GM18502 (cell line): ENCODE results near the gene PCID2.
A peak's percentile ranks its signal among the peaks of the same experiment; 100 is the strongest.

Experiments used
- ATAC-seq: cut with Tn5 transposase; IDR thresholded peaks from one replicate; pipeline ENCODE4 v1.9.1; 2021; ENCODE audit warnings: mild to moderate bottlenecking; ENCODE audit not compliant: unreplicated experiment, poor library complexity

The PCID2 gene

GRCh38 chr13:113152984-113153809 lies 55.3 kb downstream of the PCID2 start:
- ATAC-seq, result peak; percentile 31

- ATAC-seq, result no peak
Observed at GRCh38 chr13:113152691-113152983, 55.8 kb downstream of the PCID2 start.

DNA sequence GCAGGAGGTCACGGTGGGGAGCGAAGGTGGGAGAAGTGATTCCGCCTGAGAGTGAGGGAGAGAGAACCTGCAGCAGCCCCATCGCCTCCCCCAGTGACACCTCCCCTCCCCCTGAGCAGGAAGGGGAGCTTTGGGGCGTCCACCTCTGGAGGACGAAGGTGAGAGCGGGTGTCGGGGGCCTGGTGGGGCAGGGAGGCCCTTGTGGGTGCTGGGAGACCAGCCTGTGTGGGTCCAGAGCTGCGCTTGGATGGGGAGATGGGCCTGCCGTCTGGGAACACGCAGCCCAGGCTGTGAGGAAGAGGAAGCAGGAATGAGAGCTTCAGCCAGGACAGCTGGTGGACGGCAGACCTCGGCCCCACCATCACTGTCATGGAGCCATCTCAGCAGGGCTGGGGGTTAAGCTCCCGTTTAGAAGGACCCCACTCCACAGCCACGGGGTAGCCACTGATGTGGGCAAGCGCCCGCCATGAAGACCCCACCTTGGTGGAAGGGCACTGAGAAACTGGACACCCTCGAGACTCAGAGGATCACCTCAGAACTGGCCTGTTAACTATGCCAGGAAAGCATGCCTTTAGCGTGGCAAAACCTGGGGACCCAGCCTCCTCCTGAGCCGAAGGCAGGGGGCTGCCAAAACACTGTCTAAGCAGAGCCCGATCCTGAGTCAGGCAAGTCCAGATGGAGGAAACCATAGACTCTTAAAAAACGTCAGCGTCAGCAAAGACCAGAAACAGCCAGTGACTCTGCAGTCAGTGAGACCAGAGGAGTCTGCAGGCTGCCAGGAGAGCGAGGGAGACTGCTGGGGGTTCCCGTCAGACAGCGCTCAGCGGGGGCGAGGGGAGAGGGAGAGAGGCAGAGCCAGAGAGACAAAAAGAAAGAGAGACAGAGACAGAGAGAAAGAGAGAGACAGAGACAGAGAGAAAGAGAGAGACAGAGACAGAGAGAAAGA lies 56.5 kb downstream of the PCID2 start:
- no peak for ATAC-seq

DNA sequence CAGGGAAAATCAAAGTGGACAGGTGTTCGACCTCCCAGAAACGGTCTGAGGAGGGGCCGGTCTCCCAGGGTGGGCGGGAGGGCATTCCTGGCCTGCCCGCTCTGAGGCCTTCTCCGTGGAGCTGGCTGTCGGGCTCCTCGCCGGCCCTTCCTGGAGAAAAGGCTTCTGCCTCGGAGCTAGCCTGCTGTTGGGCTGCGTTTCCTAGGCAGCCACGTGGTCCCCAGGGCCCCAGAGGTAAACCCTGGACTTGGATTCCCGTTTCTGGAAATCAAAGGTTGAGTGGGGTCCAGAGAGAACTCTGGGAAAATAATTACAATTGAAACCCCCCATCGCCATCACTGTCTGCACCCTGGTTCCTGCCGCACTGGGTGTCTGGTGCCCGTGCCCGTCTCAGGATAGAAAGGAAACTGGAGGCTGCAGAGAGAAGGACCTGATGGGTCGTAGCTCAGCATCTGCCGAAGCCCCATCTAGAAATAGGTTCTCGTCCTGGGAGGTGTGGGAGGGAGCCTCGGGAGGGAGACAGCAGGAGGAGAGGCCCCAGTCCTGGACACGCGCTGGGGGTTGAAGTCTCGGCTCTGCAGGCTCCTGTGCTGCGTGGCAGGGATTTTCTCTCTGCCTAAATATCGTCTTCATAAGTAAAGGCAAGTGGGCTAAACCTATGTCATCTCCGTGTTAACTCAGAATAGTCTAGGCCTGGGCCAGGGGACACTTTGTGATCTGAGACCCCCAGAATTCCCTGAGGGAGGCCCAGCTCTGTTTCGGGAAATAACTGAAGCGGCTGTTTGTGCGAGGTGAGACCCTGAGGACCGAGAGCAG lies 57.7 kb downstream of the PCID2 start:
- ATAC-seq, result no peak

GRCh38 chr13:113149711-113150549 lies 58.5 kb downstream of the PCID2 start:
- no peak for ATAC-seq

GRCh38 chr13:113148940-113149503 lies 59.4 kb downstream of the PCID2 start:
- no peak for ATAC-seq

DNA sequence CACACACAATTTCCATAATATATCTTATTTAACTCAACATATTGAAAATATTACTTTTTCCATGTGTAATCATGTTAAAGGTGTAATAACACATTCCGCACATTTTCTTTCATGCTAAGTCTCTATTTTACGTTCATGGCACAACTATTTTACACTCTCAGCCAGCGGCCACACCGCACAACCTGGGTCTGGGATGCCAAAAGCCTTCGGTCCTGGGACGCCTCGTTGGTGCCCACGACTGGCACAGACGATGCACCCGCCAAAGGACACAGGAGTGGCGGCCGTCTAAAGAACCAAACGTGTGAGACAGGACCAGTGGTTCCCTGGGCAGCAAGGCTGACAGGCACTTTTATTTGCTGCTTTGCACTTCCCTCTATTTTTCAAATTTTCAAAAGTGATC lies 60.1 kb downstream of the PCID2 start:
- no peak for ATAC-seq

- ATAC-seq, result no peak
Observed at GRCh38 chr13:113147206-113147605, 61.3 kb downstream of the PCID2 start.

DNA sequence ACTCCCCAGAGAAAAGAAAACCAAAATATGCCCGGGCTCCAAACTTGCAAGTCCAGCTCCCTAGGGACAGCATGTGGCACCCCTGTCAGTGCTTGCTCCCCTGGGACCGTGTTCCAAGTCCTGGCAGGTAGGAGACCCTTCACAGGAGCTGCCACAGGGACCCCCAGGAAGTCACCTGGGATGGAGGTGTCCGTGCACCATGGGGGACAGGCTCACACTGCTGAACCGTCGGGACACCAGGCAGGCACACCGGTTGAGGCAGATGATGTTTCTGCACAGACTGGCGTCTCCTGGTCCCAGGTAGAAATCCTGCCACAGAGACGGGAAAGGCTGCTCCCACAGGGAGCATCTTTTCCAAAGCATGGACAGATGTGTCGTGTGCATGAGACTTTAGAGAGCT lies 61.7 kb downstream of the PCID2 start:
- ATAC-seq, result no peak

DNA sequence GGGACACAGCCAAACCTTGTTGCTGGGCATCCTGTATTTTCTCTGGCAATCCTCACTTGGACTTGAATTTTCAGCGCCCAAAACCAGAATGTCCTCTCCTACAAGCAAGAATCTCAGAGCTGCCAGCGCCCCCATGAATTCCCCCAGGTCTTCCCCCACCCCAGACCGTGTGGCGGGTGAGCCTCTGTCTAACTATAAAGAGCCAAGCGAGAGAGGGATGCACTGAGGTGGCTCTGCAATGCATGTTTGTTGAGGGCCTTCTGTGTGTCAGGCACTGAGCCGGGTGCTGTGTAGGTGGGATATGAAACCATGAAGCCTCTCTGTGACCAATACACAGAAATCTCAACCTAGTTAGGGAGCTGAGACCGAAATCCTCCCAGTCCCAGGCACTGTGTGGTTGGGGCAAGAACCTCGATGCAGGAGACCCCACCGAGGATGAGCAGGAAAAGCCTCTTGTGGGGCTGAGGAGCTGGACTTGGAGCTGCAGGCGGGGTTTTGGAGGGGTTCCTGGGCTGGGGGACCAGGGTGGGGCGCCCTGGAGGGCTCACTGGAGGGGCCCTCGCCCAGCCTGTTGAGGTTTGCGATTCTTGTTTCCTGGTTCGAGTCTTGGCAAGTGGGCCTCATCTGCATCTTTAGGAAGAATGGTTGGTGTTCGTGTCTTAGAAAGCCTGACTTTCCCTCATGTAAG lies 62.4 kb downstream of the PCID2 start:
- ATAC-seq, result no peak

DNA sequence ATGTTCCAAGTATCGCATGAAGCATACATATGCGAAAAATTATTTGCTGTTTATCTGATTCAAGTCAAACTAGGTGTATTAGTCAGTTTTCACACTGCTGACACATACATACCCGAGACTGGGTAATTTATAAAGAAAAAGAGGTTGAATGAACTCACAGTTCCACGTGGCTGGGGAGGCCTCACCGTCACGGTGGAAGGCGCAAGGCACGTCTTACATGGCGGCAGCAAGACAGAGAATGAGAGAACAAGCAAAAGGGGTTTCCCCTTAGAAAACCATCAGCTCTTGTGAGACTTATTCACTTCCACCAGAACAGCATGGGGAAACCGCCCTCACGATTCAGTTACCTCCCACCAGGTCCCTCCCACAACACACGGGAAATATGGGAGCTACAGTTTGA lies 63.0 kb downstream of the PCID2 start:
- no peak for ATAC-seq

- ATAC-seq, result no peak
Observed at GRCh38 chr13:113144255-113144629, 64.2 kb downstream of the PCID2 start.

DNA sequence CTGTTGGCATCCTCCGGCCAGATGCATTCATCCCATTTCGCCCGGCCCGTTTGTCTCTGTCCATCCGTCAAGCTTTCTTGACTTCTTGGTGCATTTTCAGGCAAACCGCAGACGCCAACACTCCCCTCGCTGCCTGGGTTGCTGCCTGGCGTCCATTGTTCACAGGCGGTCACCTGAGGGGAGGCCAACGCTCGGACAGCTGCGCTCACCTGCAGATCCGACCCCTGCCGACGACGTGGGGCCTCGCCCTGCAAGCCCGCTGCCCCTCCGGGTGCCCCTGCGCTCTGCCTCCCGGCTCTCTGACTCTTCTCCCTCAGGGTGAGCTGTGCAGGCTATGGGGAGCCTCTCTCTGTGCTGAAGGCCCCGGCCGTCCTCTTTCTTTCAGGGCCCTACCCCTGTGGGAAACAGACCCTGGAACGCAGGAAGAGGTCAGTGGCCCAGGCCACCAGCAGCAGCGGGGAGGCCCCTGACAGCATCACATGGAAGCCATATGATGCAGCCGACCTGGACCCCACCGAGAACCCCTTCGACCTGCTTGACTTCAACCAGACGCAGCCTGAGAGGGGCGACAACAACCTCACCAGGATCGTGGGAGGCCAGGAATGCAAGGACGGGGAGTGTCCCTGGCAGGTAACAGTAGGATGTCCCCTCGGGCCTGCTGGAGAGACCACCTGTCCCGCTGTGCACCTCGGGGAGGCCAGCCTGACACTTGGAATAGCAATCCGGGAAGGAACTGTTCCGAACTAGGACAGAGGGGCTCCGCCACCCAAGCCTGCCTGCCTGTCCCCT lies 64.8 kb downstream of the PCID2 start:
- no peak for ATAC-seq

- no peak for ATAC-seq
Observed at GRCh38 chr13:113142876-113143275, 65.6 kb downstream of the PCID2 start.

- no peak for ATAC-seq
Observed at GRCh38 chr13:113141601-113141970, 66.9 kb downstream of the PCID2 start.

DNA sequence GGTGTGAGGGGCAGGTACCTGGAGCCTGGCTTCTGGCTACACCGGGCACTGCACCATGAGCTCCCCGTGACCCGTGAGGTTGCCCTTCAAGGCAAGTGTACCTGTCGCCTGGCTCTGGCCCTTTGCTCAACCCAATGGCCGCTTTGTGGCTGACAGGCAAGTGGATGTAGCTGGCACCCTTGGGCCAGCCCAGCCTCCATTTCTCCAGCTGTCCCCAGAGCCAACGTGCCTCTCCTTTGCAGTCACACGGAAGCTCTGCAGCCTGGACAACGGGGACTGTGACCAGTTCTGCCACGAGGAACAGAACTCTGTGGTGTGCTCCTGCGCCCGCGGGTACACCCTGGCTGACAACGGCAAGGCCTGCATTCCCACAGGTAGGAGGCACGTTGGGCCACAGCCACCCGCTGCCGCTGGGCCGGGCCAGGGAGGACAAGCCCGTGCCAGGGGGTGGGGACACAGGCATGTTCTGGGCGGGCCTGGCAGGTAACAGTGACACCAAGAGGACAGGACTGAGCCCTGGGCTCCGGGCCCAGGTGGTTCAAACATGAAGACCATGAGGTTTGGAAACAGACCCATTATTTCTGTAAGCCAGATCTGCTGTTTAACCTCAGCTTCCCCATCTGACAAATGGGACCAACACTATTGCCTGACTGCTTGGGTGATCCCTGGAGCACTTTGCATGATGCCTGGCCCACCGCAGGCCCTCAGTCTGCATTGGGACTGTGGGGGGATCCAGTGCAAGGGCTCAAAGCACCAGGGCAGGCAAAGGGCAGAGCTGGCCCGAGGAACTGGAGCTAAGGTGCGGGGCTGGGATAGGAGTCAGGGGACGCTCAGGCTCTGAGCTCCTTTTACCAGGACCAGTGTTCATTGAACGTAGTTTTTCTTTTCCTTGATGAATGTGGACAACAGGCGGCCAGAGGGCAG lies 67.5 kb downstream of the PCID2 start:
- ATAC-seq, result no peak

DNA sequence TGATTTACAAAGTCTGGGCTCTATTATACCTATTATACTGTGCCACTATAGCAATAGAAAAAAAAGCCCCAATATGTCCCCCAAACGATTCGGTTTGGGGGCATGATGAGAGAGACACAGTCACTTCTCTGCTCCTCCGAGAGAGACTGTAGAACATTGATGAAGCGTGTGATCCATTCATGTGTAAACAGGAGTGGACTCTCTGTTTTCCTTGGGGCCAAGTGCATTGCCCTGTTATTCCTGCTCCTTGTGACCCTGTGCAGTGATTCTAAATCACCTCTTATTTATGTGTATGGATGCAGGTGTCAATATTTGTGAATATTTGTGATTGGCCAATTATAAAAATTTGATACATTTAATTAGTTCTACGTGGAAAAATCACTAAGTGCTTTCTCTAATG lies 68.9 kb downstream of the PCID2 start:
- ATAC-seq, result no peak
